Neural crest cell (in vitro differentiated cells): ENCODE data around the gene DUSP8. TPM values are rescaled to one million over a fixed set of nuclear protein-coding genes. Genes with fewer than 3 reads are reported as not detected.
"Not testable (repeated sequence)": the region's sequence is repeated elsewhere in the genome, so short reads cannot be mapped to it uniquely, and the experiment has no call there.

Experiments used
- DNase-seq: peaks from one replicate; pipeline ENCODE4 v3.0.0; 2021; ENCODE audit warnings: low read depth, mixed read lengths, low spot score
- H3K27ac Mint-ChIP-seq: one replicate; pipeline ENCODE4 v1.8.0; 2021; ENCODE audit warnings: mild to moderate bottlenecking, mixed read lengths; ENCODE audit not compliant: unreplicated experiment
- H3K27me3 Mint-ChIP-seq: 2 replicates; pipeline ENCODE4 v1.8.0; 2021; ENCODE audit warnings: low read depth, mild to moderate bottlenecking, mixed read lengths
- H3K36me3 Mint-ChIP-seq: 2 replicates; pipeline ENCODE4 v1.8.0; 2021; ENCODE audit warnings: low read depth, mild to moderate bottlenecking, mixed read lengths
- H3K4me1 Mint-ChIP-seq: 2 replicates; pipeline ENCODE4 v1.8.0; 2021; ENCODE audit warnings: mixed read lengths
- H3K4me3 Mint-ChIP-seq: one replicate; pipeline ENCODE4 v1.8.0; 2021; ENCODE audit warnings: mild to moderate bottlenecking, mixed read lengths
- H3K9me3 Mint-ChIP-seq: 2 replicates; pipeline ENCODE4 v1.8.0; 2021; ENCODE audit warnings: mixed read lengths
- long read RNA-seq: library from polyadenylated mRNA; unstranded; transcript quantifications from one replicate; pipeline ENCODE4 v2.0.0, GENCODE V29; 2020
- total RNA-seq: library from RNA; stranded (reverse); gene quantifications from 2 replicates; pipeline ENCODE4 v1.2.1, GENCODE V29; 2021
- TF ChIP-seq, protein P1 (sequence below): fragments of 200-600 bp; sonication (generic); conservative IDR thresholded peaks from 2 replicates; pipeline ENCODE4 v1.5.0; 2021; ENCODE audit warnings: antibody characterized with exemption, mild to moderate bottlenecking

DUSP8 gene
- 8.4 and 10.1 TPM in 2 replicates for total RNA-seq
- long read RNA-seq, result 0 reads

- Mint-ChIP-seq H3K27me3 (peaks cover 55% of the 10 kb centered on the region), H3K4me3 (peak within 1 kb of the TSS; percentile 44), H3K27ac (no peak within 1 kb of the TSS), H3K4me1 (no peaks in the 10 kb centered on the region), H3K9me3 (no peaks in the 10 kb centered on the region), H3K36me3 (no peaks in the 10 kb centered on the region)
- TF ChIP-seq, protein P1, sequence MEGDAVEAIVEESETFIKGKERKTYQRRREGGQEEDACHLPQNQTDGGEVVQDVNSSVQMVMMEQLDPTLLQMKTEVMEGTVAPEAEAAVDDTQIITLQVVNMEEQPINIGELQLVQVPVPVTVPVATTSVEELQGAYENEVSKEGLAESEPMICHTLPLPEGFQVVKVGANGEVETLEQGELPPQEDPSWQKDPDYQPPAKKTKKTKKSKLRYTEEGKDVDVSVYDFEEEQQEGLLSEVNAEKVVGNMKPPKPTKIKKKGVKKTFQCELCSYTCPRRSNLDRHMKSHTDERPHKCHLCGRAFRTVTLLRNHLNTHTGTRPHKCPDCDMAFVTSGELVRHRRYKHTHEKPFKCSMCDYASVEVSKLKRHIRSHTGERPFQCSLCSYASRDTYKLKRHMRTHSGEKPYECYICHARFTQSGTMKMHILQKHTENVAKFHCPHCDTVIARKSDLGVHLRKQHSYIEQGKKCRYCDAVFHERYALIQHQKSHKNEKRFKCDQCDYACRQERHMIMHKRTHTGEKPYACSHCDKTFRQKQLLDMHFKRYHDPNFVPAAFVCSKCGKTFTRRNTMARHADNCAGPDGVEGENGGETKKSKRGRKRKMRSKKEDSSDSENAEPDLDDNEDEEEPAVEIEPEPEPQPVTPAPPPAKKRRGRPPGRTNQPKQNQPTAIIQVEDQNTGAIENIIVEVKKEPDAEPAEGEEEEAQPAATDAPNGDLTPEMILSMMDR, result no peak
- DNase-seq, result peak; percentile 78
These were observed at the start of gene DUSP8 for GRCh38 chr11:1572197-1573076. Gene DUSP8 (minus strand): TSS chr11:1572271. CDS start chr11:1565826, 6,445 bp downstream.

DNA sequence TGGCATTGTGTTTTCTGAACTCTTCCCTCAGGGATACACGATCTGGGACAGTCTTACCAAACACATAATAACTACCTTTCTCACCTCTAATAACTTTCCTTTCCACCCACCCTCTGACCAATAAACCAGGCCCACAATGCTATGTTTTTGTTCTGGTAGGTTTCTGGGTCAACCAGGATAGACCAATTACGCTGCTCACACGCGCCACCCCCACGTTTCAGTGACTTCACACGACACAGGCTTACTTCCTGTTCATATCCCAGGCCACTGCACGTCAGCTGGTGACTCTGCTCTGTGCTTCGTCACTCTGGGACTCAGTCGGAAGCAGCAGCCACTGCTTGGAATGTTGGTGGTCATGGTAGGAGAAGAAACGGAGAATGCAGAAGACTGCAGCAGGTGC lies 47.4 kb upstream of the DUSP8 start:
- Mint-ChIP-seq H3K36me3 (no peaks in the 10 kb centered on the region), H3K9me3 (peaks cover 8% of the 10 kb centered on the region), H3K27me3 (peaks cover 31% of the 10 kb centered on the region), H3K27ac (no peak overlapping the region), H3K4me1 (peaks cover 4% of the 10 kb centered on the region), H3K4me3 (no peak overlapping the region)
- DNase-seq, result no peak
- TF ChIP-seq, protein P1, result no peak

DNA sequence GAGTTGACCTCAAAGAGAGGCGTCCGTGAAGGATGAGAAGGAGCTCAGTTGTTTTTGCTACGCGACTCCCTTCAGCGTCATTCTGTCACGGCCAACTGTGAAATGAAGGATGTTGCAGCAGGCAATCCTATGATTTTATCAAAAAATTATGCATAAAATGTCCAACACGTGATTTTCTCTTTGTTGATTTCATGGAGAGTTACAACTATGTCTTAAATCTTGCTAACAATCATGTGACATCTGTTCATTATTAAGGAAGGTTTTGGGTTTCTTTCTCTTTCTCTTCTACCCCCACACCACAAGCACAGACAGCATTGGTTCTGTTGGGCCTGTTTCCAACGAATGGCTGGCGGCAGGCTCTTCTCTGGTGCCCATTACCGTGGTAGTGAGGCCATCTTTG lies 46.2 kb upstream of the DUSP8 start:
- DNase-seq, result no peak
- TF ChIP-seq, protein P1, result no peak
- Mint-ChIP-seq H3K36me3 (no peaks in the 10 kb centered on the region), H3K27me3 (peaks cover 31% of the 10 kb centered on the region), H3K9me3 (peaks cover 8% of the 10 kb centered on the region), H3K4me3 (no peak overlapping the region), H3K4me1 (peaks cover 4% of the 10 kb centered on the region), H3K27ac (no peak overlapping the region)

DNA sequence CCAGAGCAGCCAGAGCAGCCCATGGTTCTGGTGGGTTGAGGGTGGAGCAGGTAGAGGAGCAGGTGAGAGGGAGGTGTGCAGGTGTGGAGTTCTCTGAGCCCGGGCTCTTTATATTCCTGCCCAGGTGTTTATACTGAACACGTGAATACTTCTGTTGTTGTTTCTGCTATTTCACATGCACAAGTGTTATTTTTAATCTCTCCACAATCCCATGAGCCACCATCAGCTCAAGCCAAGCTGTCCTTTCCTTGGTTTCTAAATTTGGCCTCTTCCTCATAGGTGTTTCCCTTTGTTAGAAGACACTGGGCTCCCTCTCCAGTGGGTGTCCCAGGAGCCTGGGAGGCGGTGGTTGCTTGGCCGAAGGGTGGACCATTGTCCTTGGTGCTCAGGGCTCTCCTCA lies 36.3 kb upstream of the DUSP8 start, which contains the start of gene KRTAP5-3:
KRTAP5-3 (minus strand) TSS at position 101 of the 400 bp plus-strand sequence; CDS start at position 23, 78 bp downstream.
- no peaks in the 10 kb centered on the region for H3K36me3 Mint-ChIP-seq

DNA sequence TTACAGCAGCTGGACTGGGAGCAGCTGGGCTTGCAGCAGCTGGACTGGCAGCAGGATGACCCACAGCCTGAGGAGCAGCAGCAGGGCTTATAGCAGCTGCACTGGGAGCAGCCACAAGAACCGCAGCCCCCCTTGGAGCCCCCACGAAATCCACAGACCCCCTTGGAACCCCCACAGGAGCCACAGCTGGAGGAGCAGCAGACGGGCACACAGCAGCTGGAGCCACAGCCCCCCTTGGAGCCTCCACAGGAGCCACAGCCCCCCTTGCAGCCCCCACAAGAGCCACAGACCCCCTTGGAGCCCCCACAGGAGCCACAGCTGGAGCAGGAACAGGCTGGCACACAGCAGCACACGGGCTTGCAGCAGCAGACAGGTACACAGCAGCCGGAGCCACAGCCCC lies 35.8 kb upstream of the DUSP8 start:
- H3K4me3 Mint-ChIP-seq, DNase-seq, H3K4me1 Mint-ChIP-seq, H3K36me3 Mint-ChIP-seq, H3K9me3 Mint-ChIP-seq, H3K27ac Mint-ChIP-seq: not testable (repeated sequence)
- H3K27me3 Mint-ChIP-seq, result peaks cover 25% of the 10 kb centered on the region

More for the DNA sequence above, 36.3 kb upstream of the DUSP8 start, which contains the start of gene KRTAP5-3:
- H3K27ac Mint-ChIP-seq, result no peak within 1 kb of the TSS
- TF ChIP-seq, protein P1, result no peak
- H3K9me3 Mint-ChIP-seq, result no peaks in the 10 kb centered on the region
- H3K4me1 Mint-ChIP-seq, result peaks cover 9% of the 10 kb centered on the region
- DNase-seq, result no peak
- no peak within 1 kb of the TSS for H3K4me3 Mint-ChIP-seq
- H3K27me3 Mint-ChIP-seq, result peaks cover 22% of the 10 kb centered on the region

DNA sequence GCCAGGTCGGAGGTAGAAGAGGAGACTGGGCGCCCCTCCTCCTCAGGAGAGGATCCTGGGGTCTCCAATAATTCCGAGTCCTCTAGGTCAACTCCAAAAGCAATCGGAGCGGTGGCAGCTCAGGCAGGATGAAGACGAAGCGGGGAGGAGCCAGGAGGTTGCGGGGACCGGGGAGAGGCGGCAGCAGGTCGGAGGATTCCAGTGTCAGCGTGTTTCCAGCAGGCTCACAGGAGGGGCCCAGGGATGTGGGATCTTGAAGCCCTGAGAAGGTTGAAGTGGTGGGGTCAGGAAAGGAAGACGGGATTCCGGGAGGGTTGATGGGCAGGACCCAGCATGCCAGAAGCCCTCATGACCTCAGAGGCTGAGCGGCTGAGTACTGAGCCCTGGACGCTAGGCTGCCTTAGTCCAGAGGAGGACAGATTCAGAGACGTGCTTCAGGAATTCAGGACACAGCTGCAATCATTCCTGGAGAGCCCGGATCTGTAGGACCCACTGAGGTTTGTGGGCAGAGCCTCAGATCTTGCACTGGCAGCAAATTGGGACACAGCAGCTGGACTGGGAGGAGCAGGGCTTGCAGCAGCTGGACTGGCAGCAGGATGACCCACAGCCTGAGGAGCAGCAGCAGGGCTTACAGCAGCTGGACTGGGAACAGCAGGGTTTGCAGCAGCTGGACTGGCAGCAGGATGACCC lies 35.2 kb upstream of the DUSP8 start:
- not testable (repeated sequence) for DNase-seq, H3K4me3 Mint-ChIP-seq, H3K36me3 Mint-ChIP-seq, H3K9me3 Mint-ChIP-seq, H3K4me1 Mint-ChIP-seq
- Mint-ChIP-seq H3K27ac (peak overlapping the region; percentile 83), H3K27me3 (peaks cover 27% of the 10 kb centered on the region)

GRCh38 chr11:1605923-1606322 lies 33.9 kb upstream of the DUSP8 start:
- DNase-seq, H3K4me3 Mint-ChIP-seq, H3K9me3 Mint-ChIP-seq, H3K36me3 Mint-ChIP-seq, H3K4me1 Mint-ChIP-seq, H3K27ac Mint-ChIP-seq: not testable (repeated sequence)
- peaks cover 36% of the 10 kb centered on the region for H3K27me3 Mint-ChIP-seq
